ENCODE data around the gene CCDC24. TPM values are rescaled to one million over a fixed set of nuclear protein-coding genes. Genes with fewer than 3 reads are reported as not detected.
A peak's percentile ranks its signal among the peaks of the same experiment; 100 is the strongest.

Gene CCDC24
- total RNA-seq, 2 experiments from 2014 or later = 8.9 to 9.2 TPM

DNA sequence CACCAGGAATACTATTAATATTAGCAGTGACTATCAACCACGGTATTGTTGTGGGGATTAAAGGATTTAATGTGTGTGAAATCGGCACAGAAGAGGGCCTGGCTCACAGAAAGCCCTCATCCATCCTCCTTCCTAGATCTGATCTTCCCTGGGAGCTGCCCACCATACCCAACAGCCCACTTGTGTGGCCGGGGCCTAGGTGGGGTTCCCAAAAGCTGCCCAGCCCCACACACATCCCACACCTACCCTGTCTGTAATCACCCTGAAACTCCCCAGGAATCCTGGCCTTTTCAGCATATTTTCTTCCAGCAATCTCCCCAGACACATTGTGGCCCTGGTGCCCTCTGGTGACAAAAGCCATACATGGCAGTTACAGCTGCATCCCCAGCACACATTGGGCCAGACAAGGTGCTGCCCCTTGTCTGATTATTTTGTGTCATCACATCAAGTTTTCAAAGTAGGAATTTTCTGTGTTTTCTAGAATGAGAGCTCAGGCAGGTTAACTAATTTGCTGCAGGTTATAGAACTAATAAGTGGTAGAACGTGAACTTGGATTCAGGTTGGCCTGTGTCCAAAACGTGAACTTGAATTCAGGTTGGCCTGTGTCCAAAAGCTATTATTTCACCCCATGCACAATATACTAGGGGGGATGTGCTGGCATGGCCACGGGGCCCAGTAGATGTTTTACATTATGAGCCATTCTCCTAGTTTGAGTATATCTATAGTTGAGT, 45.2 kb downstream of the CCDC24 start:
- ChIA-PET CTCF (ENCODE audit: unreplicated experiment) (interaction anchor here (0.9 to 1.5 kb wide), 3 partner anchors 11 to 31 kb away, joined by 3 to 13 read pairs (median 5); no protein-coding TSS in a partner anchor), POLR2A (interaction anchor here (0.7 kb wide), 1 partner anchor 86 kb away, joined by 3 read pairs; no protein-coding TSS in a partner anchor)
- no peak overlapping the region for H3K27ac ChIP-seq (ENCODE audit: low read depth, low read length, poor library complexity, severe bottlenecking)
- H3K4me3 ChIP-seq (ENCODE audit: low read depth, low read length, poor library complexity, severe bottlenecking) = no peak overlapping the region
- no peak for TF ChIP-seq EZH2phosphoT487 (IDR thresholded peaks at IDR 0.05; ENCODE audit: borderline replicate concordance, low read depth, low read length)
- TF ChIP-seq, protein P1, sequence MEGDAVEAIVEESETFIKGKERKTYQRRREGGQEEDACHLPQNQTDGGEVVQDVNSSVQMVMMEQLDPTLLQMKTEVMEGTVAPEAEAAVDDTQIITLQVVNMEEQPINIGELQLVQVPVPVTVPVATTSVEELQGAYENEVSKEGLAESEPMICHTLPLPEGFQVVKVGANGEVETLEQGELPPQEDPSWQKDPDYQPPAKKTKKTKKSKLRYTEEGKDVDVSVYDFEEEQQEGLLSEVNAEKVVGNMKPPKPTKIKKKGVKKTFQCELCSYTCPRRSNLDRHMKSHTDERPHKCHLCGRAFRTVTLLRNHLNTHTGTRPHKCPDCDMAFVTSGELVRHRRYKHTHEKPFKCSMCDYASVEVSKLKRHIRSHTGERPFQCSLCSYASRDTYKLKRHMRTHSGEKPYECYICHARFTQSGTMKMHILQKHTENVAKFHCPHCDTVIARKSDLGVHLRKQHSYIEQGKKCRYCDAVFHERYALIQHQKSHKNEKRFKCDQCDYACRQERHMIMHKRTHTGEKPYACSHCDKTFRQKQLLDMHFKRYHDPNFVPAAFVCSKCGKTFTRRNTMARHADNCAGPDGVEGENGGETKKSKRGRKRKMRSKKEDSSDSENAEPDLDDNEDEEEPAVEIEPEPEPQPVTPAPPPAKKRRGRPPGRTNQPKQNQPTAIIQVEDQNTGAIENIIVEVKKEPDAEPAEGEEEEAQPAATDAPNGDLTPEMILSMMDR (conservative IDR thresholded peaks at IDR 0.05; ENCODE audit: low read length) = peak; percentile 91
- DNase-seq (ENCODE audit: low spot score) = peak; percentile 74
- no peaks in the 10 kb centered on the region for H3K9me3 ChIP-seq (ENCODE audit: low read length)
- H3K36me3 ChIP-seq (ENCODE audit: insufficient read depth, low read length) = no peaks in the 10 kb centered on the region
- intact Hi-C loops (cut with micrococcal nuclease; ENCODE audit: unreplicated experiment) = loop anchor here (1.0 to 5.0 kb wide), 3 partner anchors 31 to 509 kb away; no protein-coding TSS in a partner anchor
- H3K4me2 ChIP-seq (ENCODE audit: low read length) = no peak overlapping the region
- no peak overlapping the region for H2AFZ ChIP-seq (ENCODE audit: low read length)
- H3K4me1 ChIP-seq (ENCODE audit: insufficient read depth, low read length, poor library complexity, severe bottlenecking) = peaks cover 13% of the 10 kb centered on the region
- no peaks in the 10 kb centered on the region for H3K9me2 ChIP-seq (ENCODE audit: insufficient read depth, low read length)
- no peaks in the 10 kb centered on the region for H3K79me2 ChIP-seq (ENCODE audit: insufficient read depth, low read depth, low read length)
- no TSS peak for BruUV-seq (replicated peaks)
- no peaks in the 10 kb centered on the region for H4K20me1 ChIP-seq (ENCODE audit: insufficient read depth, low read length)

DNA sequence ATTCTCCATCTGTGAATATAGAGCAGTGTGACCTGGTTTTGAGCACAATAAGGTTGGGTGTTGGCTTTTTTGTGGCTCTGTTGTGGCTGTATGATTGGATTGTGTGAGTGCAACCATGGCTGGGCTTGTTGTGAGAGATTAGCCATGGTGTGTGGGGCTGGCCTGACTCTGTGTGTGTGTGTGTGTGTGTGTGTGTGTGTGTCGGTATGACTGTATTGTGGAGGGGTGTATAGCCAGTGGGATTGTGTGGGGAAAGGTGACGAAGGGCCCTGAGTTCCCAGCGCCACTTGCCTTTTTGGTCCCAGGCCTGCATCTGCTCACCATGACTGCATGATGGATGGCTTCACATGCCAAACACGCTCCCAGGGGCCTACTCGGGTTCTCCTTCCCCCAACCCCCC, 45.8 kb downstream of the CCDC24 start:
- no peak for DNase-seq (ENCODE audit: low spot score)
- POLR2A ChIA-PET = interaction anchor here (0.7 kb wide), 1 partner anchor 86 kb away, joined by 3 read pairs; no protein-coding TSS in a partner anchor
- no peak for TF ChIP-seq EZH2phosphoT487 (IDR thresholded peaks at IDR 0.05; ENCODE audit: borderline replicate concordance, low read depth, low read length)
- TF ChIP-seq, protein P1 (conservative IDR thresholded peaks at IDR 0.05; ENCODE audit: low read length) = no peak
- Histone ChIP-seq H3K27ac (ENCODE audit: low read depth, low read length, poor library complexity, severe bottlenecking) (no peak overlapping the region), H3K4me2 (ENCODE audit: low read length) (no peak overlapping the region), H3K36me3 (ENCODE audit: insufficient read depth, low read length) (no peaks in the 10 kb centered on the region), H3K9me3 (ENCODE audit: low read length) (no peaks in the 10 kb centered on the region), H2AFZ (ENCODE audit: low read length) (no peak overlapping the region), H3K4me1 (ENCODE audit: insufficient read depth, low read length, poor library complexity, severe bottlenecking) (peaks cover 8% of the 10 kb centered on the region), H3K9me2 (ENCODE audit: insufficient read depth, low read length) (no peaks in the 10 kb centered on the region), H3K4me3 (ENCODE audit: low read depth, low read length, poor library complexity, severe bottlenecking) (no peak overlapping the region), H4K20me1 (ENCODE audit: insufficient read depth, low read length) (no peaks in the 10 kb centered on the region), H3K79me2 (ENCODE audit: insufficient read depth, low read depth, low read length) (no peaks in the 10 kb centered on the region)
- BruUV-seq (replicated peaks) = no TSS peak
- intact Hi-C loops (cut with micrococcal nuclease; ENCODE audit: unreplicated experiment) = loop anchor here (5.0 kb wide), 2 partner anchors 275 to 510 kb away; no protein-coding TSS in a partner anchor
- CTCF ChIA-PET (ENCODE audit: unreplicated experiment) = interaction anchor here (1.1 to 1.5 kb wide), 2 partner anchors 11 to 31 kb away, joined by 5 to 13 read pairs; no protein-coding TSS in a partner anchor

All from OCI-LY7 (cell line).